HepG2 (cell line): Measurements from ENCODE around the gene SLC38A2. TPM values are rescaled to one million over a fixed set of nuclear protein-coding genes. Genes with fewer than 3 reads are reported as not detected.
A peak's percentile ranks its signal among the peaks of the same experiment; 100 is the strongest.

Experiments
- CBX5 ChIP-seq: sonication (generic); formaldehyde crosslinking; IDR thresholded peaks from 2 replicates; pipeline ENCODE4 v1.4.0; 2020; ENCODE audit warnings: missing genetic modification reagents, borderline replicate concordance
- CREB1 ChIP-seq, 2 experiments: fragments of 450-650 bp in 1 of 2; IDR thresholded peaks; 2 replicates each; pipeline ENCODE4 v1.6.1; 2016 to 2017; ENCODE audit warnings: control low read depth in 1 of 2, mild to moderate bottlenecking in 1 of 2, missing compliant biosample characterization in 1 of 2, missing genetic modification characterization in 1 of 2
- PHF21A ChIP-seq: sonication (generic); formaldehyde crosslinking; IDR thresholded peaks from 2 replicates; pipeline ENCODE4 v1.5.0; 2020; ENCODE audit warnings: mild to moderate bottlenecking, missing genetic modification reagents
- RXRB ChIP-seq: IDR thresholded peaks from 2 replicates; pipeline ENCODE4 v1.6.1; 2016; ENCODE audit warnings: borderline replicate concordance, missing genetic modification reagents, missing compliant biosample characterization
- TBX2 ChIP-seq: sonication (generic); formaldehyde crosslinking; IDR thresholded peaks from 2 replicates; pipeline ENCODE4 v1.5.0; 2020; ENCODE audit warnings: missing genetic modification reagents, mild to moderate bottlenecking, borderline replicate concordance
- TEAD3 ChIP-seq: optimal IDR thresholded peaks from 2 replicates; pipeline ENCODE3; 2016; ENCODE audit warnings: borderline replicate concordance
- YY1 ChIP-seq: IDR thresholded peaks from 2 replicates; pipeline ENCODE4 v1.6.1; 2011; ENCODE audit warnings: low read length, low read depth, moderate library complexity, mild to moderate bottlenecking; ENCODE audit not compliant: insufficient read depth, insufficient replicate concordance
- ZC3H4 ChIP-seq: sonication (generic); formaldehyde crosslinking; IDR thresholded peaks from 2 replicates; pipeline ENCODE4 v1.4.0; 2020; ENCODE audit warnings: missing genetic modification reagents, borderline replicate concordance
- ZNF510 ChIP-seq: sonication (generic); formaldehyde crosslinking; IDR thresholded peaks from 2 replicates; pipeline ENCODE4 v1.4.0; 2020; ENCODE audit warnings: low read depth, mild to moderate bottlenecking, missing genetic modification reagents
- polyA plus RNA-seq, 8 experiments: library from polyadenylated mRNA; depleted of rRNA in 3 of 8; stranded (reverse) in 7 of 8; unstranded in 1 of 8; fragments of >200 nt; fragmentation: Illumina TruSeq in 4 of 8; extraction: Trizol in 4 of 8; gene quantifications; 2 replicates each; pipeline versions ENCODE4 v1.2.1 to v1.2.3, GENCODE V29; 2011 to 2016; ENCODE audit warnings: low read depth in 4 of 8, missing spikeins in 1 of 8, mixed read lengths in 1 of 8; ENCODE audit not compliant: insufficient read depth in 1 of 8
- total RNA-seq, 5 experiments: library from RNA; depleted of rRNA; stranded (reverse); fragments of >200 nt; fragmentation: Illumina TruSeq; extraction: Trizol; gene quantifications; 2 replicates each; pipeline ENCODE4 v1.2.3, GENCODE V29; 2016; ENCODE audit warnings: low read depth in 1 of 5
- TF ChIP-seq, protein P1 (sequence below): IDR thresholded peaks from 2 replicates; pipeline ENCODE4 v1.6.1; 2016; ENCODE audit warnings: mild to moderate bottlenecking
- TF ChIP-seq, protein P2 (sequence below): sonication (generic); formaldehyde crosslinking; IDR thresholded peaks from 2 replicates; pipeline ENCODE4 v1.8.0; 2022; ENCODE audit warnings: missing genetic modification reagents, mild to moderate bottlenecking, borderline replicate concordance
- TF ChIP-seq, protein P3 (sequence below): sonication (generic); formaldehyde crosslinking; IDR thresholded peaks from 2 replicates; pipeline ENCODE4 v1.5.0; 2020; ENCODE audit warnings: mild to moderate bottlenecking, missing genetic modification reagents, moderate library complexity
- TF ChIP-seq, protein P4 (sequence below): sonication (generic); formaldehyde crosslinking; IDR thresholded peaks from 2 replicates; pipeline ENCODE4 v1.5.1; 2020; ENCODE audit warnings: mild to moderate bottlenecking, missing genetic modification reagents, moderate library complexity
- TF ChIP-seq, protein P5 (sequence below): sonication (generic); formaldehyde crosslinking; IDR thresholded peaks from 2 replicates; pipeline ENCODE4 v1.5.1; 2020; ENCODE audit warnings: missing genetic modification reagents, mild to moderate bottlenecking, borderline replicate concordance
- TF ChIP-seq, protein P6 (sequence below): sonication (generic); formaldehyde crosslinking; IDR thresholded peaks from 2 replicates; pipeline ENCODE4 v1.4.0; 2020; ENCODE audit warnings: missing genetic modification reagents
- TF ChIP-seq, protein P7 (sequence below): sonication (generic); formaldehyde crosslinking; IDR thresholded peaks from 2 replicates; pipeline ENCODE4 v1.5.1; 2020; ENCODE audit warnings: missing genetic modification reagents, mild to moderate bottlenecking, borderline replicate concordance

The SLC38A2 gene
- total and polyA plus RNA-seq, 2 of the 13 experiments (the other 11 are each of a cell fraction or from before 2014, with no cell fraction given) = 368 to 880 TPM

DNA sequence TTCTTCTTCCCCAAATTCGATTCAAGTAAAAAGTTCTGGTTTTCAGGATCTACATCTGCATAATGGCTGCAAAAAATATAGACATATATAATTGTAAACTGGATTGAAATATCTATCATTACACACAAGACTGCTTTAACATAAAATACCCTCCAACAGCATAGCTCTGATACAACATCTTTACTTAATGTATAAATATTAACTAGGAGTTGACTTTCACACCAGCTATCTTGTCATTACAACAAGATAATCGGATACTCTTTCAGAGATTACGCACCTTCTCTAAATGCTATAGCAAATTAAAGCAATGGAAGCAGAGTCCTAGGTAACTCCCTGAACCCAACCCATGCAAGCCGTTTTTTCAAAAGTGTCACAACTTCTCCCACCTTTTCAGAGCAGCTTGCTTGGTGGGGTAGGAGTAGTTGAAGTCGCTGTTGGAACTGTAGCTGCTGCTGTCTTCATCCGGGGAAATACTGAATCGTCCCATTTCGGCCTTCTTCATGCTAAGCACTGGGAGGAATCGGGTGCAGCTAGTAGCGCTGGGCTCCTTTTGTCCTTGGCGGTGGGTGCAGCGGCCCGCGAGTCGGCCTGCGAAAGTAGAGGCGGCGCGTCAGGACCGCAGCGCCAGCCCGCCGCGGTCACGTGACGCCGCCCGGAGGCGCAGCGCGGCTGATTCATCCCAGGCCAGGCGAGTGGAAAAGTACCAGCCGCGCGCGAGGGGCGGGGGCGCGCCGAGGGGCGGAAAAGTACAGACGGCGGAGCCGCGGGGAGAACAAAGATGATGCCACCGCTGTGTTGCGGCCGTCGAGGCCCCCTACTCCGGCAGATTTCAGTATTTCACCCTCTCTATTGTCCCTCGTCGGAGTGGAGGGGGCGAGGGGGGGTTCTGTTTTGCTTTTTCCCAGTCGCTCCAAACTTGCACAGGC is 1.5 kb downstream of the SLC38A2 start (continued):
- TF ChIP-seq ZC3H4 (CRISPR knock-in tag) (peak; percentile 46; the same call in 1 of the 2 replicates), RXRB (CRISPR knock-in tag) (peak; percentile 11; the same call in 1 of the 2 replicates), YY1 (peak; percentile 49), TEAD3 (CRISPR knock-in tag) (peak; percentile 26), ZNF510 (0 out of 2 replicates have a peak, but pooled peaks have one; percentile 31), PHF21A (CRISPR knock-in tag) (peak; percentile 16; the same call in 1 of the 2 replicates), TBX2 (CRISPR knock-in tag) (peak; percentile 48), CREB1 (IDR thresholded peaks at IDR 0.05) (peak; percentile 61), CREB1 (CRISPR knock-in tag; IDR thresholded peaks at IDR 0.05) (peak; percentile 31; the same call in 1 of the 2 replicates), CBX5 (CRISPR knock-in tag) (no peak)
- TF ChIP-seq, protein P1, sequence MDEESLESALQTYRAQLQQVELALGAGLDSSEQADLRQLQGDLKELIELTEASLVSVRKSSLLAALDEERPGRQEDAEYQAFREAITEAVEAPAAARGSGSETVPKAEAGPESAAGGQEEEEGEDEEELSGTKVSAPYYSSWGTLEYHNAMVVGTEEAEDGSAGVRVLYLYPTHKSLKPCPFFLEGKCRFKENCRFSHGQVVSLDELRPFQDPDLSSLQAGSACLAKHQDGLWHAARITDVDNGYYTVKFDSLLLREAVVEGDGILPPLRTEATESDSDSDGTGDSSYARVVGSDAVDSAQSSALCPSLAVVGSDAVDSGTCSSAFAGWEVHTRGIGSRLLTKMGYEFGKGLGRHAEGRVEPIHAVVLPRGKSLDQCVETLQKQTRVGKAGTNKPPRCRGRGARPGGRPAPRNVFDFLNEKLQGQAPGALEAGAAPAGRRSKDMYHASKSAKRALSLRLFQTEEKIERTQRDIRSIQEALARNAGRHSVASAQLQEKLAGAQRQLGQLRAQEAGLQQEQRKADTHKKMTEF (CRISPR knock-in tag) = peak; percentile 68; the same call in 1 of the 2 replicates
- TF ChIP-seq, protein P2, sequence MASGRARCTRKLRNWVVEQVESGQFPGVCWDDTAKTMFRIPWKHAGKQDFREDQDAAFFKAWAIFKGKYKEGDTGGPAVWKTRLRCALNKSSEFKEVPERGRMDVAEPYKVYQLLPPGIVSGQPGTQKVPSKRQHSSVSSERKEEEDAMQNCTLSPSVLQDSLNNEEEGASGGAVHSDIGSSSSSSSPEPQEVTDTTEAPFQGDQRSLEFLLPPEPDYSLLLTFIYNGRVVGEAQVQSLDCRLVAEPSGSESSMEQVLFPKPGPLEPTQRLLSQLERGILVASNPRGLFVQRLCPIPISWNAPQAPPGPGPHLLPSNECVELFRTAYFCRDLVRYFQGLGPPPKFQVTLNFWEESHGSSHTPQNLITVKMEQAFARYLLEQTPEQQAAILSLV = peak; percentile 66; the same call in 1 of the 2 replicates
- TF ChIP-seq, protein P3, sequence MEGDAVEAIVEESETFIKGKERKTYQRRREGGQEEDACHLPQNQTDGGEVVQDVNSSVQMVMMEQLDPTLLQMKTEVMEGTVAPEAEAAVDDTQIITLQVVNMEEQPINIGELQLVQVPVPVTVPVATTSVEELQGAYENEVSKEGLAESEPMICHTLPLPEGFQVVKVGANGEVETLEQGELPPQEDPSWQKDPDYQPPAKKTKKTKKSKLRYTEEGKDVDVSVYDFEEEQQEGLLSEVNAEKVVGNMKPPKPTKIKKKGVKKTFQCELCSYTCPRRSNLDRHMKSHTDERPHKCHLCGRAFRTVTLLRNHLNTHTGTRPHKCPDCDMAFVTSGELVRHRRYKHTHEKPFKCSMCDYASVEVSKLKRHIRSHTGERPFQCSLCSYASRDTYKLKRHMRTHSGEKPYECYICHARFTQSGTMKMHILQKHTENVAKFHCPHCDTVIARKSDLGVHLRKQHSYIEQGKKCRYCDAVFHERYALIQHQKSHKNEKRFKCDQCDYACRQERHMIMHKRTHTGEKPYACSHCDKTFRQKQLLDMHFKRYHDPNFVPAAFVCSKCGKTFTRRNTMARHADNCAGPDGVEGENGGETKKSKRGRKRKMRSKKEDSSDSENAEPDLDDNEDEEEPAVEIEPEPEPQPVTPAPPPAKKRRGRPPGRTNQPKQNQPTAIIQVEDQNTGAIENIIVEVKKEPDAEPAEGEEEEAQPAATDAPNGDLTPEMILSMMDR (CRISPR knock-in tag) = peak; percentile 44
- TF ChIP-seq, protein P4, sequence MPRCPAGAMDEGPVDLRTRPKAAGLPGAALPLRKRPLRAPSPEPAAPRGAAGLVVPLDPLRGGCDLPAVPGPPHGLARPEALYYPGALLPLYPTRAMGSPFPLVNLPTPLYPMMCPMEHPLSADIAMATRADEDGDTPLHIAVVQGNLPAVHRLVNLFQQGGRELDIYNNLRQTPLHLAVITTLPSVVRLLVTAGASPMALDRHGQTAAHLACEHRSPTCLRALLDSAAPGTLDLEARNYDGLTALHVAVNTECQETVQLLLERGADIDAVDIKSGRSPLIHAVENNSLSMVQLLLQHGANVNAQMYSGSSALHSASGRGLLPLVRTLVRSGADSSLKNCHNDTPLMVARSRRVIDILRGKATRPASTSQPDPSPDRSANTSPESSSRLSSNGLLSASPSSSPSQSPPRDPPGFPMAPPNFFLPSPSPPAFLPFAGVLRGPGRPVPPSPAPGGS (CRISPR knock-in tag) = no peak
- TF ChIP-seq, protein P5, sequence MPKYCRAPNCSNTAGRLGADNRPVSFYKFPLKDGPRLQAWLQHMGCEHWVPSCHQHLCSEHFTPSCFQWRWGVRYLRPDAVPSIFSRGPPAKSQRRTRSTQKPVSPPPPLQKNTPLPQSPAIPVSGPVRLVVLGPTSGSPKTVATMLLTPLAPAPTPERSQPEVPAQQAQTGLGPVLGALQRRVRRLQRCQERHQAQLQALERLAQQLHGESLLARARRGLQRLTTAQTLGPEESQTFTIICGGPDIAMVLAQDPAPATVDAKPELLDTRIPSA (CRISPR knock-in tag) = no peak
- TF ChIP-seq, protein P6, sequence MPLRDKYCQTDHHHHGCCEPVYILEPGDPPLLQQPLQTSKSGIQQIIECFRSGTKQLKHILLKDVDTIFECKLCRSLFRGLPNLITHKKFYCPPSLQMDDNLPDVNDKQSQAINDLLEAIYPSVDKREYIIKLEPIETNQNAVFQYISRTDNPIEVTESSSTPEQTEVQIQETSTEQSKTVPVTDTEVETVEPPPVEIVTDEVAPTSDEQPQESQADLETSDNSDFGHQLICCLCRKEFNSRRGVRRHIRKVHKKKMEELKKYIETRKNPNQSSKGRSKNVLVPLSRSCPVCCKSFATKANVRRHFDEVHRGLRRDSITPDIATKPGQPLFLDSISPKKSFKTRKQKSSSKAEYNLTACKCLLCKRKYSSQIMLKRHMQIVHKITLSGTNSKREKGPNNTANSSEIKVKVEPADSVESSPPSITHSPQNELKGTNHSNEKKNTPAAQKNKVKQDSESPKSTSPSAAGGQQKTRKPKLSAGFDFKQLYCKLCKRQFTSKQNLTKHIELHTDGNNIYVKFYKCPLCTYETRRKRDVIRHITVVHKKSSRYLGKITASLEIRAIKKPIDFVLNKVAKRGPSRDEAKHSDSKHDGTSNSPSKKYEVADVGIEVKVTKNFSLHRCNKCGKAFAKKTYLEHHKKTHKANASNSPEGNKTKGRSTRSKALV = no peak; the same call in none of the 2 replicates
- TF ChIP-seq, protein P7, sequence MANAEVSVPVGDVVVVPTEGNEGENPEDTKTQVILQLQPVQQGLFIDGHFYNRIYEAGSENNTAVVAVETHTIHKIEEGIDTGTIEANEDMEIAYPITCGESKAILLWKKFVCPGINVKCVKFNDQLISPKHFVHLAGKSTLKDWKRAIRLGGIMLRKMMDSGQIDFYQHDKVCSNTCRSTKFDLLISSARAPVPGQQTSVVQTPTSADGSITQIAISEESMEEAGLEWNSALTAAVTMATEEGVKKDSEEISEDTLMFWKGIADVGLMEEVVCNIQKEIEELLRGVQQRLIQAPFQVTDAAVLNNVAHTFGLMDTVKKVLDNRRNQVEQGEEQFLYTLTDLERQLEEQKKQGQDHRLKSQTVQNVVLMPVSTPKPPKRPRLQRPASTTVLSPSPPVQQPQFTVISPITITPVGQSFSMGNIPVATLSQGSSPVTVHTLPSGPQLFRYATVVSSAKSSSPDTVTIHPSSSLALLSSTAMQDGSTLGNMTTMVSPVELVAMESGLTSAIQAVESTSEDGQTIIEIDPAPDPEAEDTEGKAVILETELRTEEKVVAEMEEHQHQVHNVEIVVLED = no peak; the same call in 1 of the 2 replicates
